WTC11 (cell line): ENCODE data around the gene BOLA3.

Source experiments
- ELF4 ChIP-seq: sonication (generic); formaldehyde crosslinking; IDR thresholded peaks from 2 replicates; pipeline ENCODE4 v1.8.1; 2022; ENCODE audit warnings: low read depth, mild to moderate bottlenecking, moderate library complexity, missing genetic modification reagents
- FOXP1 ChIP-seq: sonication (generic); formaldehyde crosslinking; IDR thresholded peaks from 2 replicates; pipeline ENCODE4 v1.8.0; 2022; ENCODE audit warnings: missing genetic modification reagents, mild to moderate bottlenecking, moderate library complexity, borderline replicate concordance
- GABPB1 ChIP-seq: sonication (generic); formaldehyde crosslinking; IDR thresholded peaks from 2 replicates; pipeline ENCODE4 v1.8.1; 2023; ENCODE audit warnings: mild to moderate bottlenecking, missing genetic modification reagents
- NFE2L1 ChIP-seq: sonication (generic); formaldehyde crosslinking; IDR thresholded peaks from 2 replicates; pipeline ENCODE4 v1.8.1; 2023; ENCODE audit warnings: missing genetic modification reagents
- NR2C2 ChIP-seq: sonication (generic); formaldehyde crosslinking; IDR thresholded peaks from 2 replicates; pipeline ENCODE4 v1.8.0; 2022; ENCODE audit warnings: mild to moderate bottlenecking, missing genetic modification reagents
- SOX15 ChIP-seq: fragments of 250-450 bp; sonication (Bioruptor Pico); IDR thresholded peaks from 2 replicates; pipeline ENCODE4 v1.9.0; 2021; ENCODE audit warnings: mild to moderate bottlenecking
- TCF7 ChIP-seq: sonication (generic); formaldehyde crosslinking; IDR thresholded peaks from 2 replicates; pipeline ENCODE4 v1.8.0; 2022; ENCODE audit warnings: mild to moderate bottlenecking, low read depth, missing genetic modification reagents, moderate library complexity
- ZNF121 ChIP-seq: sonication (generic); formaldehyde crosslinking; IDR thresholded peaks from 2 replicates; pipeline ENCODE4 v1.8.0; 2023; ENCODE audit warnings: missing genetic modification reagents
- TF ChIP-seq, protein P1 (sequence below): fragments of 200-600 bp; IDR thresholded peaks from 2 replicates; pipeline ENCODE4 v1.8.0; 2022; ENCODE audit warnings: antibody characterized with exemption
- TF ChIP-seq, protein P2 (sequence below): sonication (generic); formaldehyde crosslinking; IDR thresholded peaks from 2 replicates; pipeline ENCODE4 v1.8.0; 2022; ENCODE audit warnings: mild to moderate bottlenecking, missing genetic modification reagents

GRCh38 chr2:74086021-74086420, 61.7 kb downstream of the BOLA3 start:
- TF ChIP-seq ELF4 (CRISPR knock-in tag) (no peak), SOX15 (CRISPR knock-in tag) (no peak), NFE2L1 (CRISPR knock-in tag) (no peak), FOXP1 (no peak), NR2C2 (no peak), GABPB1 (CRISPR knock-in tag) (no peak), TCF7 (CRISPR knock-in tag) (no peak), ZNF121 (CRISPR knock-in tag) (no peak)
- TF ChIP-seq, protein P1, sequence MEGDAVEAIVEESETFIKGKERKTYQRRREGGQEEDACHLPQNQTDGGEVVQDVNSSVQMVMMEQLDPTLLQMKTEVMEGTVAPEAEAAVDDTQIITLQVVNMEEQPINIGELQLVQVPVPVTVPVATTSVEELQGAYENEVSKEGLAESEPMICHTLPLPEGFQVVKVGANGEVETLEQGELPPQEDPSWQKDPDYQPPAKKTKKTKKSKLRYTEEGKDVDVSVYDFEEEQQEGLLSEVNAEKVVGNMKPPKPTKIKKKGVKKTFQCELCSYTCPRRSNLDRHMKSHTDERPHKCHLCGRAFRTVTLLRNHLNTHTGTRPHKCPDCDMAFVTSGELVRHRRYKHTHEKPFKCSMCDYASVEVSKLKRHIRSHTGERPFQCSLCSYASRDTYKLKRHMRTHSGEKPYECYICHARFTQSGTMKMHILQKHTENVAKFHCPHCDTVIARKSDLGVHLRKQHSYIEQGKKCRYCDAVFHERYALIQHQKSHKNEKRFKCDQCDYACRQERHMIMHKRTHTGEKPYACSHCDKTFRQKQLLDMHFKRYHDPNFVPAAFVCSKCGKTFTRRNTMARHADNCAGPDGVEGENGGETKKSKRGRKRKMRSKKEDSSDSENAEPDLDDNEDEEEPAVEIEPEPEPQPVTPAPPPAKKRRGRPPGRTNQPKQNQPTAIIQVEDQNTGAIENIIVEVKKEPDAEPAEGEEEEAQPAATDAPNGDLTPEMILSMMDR = no peak
- TF ChIP-seq, protein P2, sequence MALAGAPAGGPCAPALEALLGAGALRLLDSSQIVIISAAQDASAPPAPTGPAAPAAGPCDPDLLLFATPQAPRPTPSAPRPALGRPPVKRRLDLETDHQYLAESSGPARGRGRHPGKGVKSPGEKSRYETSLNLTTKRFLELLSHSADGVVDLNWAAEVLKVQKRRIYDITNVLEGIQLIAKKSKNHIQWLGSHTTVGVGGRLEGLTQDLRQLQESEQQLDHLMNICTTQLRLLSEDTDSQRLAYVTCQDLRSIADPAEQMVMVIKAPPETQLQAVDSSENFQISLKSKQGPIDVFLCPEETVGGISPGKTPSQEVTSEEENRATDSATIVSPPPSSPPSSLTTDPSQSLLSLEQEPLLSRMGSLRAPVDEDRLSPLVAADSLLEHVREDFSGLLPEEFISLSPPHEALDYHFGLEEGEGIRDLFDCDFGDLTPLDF = no peak
